H1 (cell line): Measurements from ENCODE around the gene ZNRF3.

Source experiments
- CBX8 ChIP-seq: fragments of 300-800, 300-1000 bp; sonication (generic); IDR thresholded peaks from 2 replicates; pipeline ENCODE4 v1.7.1; 2016; ENCODE audit warnings: low read depth, low read length, borderline replicate concordance
- EZH2 ChIP-seq: fragments of 200-600 bp; sonication (generic); IDR thresholded peaks from 2 replicates; pipeline ENCODE4 v1.7.1; 2012; ENCODE audit warnings: low read depth, mild to moderate bottlenecking, moderate library complexity, low read length, inconsistent platforms; ENCODE audit not compliant: severe bottlenecking
- GTF2F1 ChIP-seq: IDR thresholded peaks from 2 replicates; pipeline ENCODE4 v1.6.1; 2012; ENCODE audit warnings: low read depth, low read length, improper control_type of control experiment, borderline replicate concordance
- KDM1A ChIP-seq: fragments of 200-600, 300-600 bp; sonication (generic); IDR thresholded peaks from 2 replicates; pipeline ENCODE4 v1.7.1; 2016; ENCODE audit warnings: mild to moderate bottlenecking, low read length, borderline replicate concordance
- PHF8 ChIP-seq: fragments of 200-600 bp; sonication (generic); conservative IDR thresholded peaks from 2 replicates; pipeline ENCODE4 v1.7.1; 2012; ENCODE audit warnings: low read depth, mild to moderate bottlenecking, inconsistent platforms, low read length, moderate library complexity
- POLR2A ChIP-seq, 2 experiments: IDR thresholded peaks; 1 replicate in 1 of 2; 2 replicates in 1 of 2; pipeline ENCODE4 v1.6.1; 2011; ENCODE audit warnings: low read depth in 2 of 2, low read length in 2 of 2, mild to moderate bottlenecking in 2 of 2; ENCODE audit errors: control extremely low read depth in 1 of 2
- POLR2AphosphoS5 ChIP-seq: IDR thresholded peaks from 2 replicates; pipeline ENCODE4 v1.6.1; 2011; ENCODE audit warnings: low read depth, low read length
- RFX5 ChIP-seq: IDR thresholded peaks from 2 replicates; pipeline ENCODE4 v1.6.1; 2011; ENCODE audit warnings: low read depth, low read length, improper control_type of control experiment, borderline replicate concordance
- SP2 ChIP-seq: IDR thresholded peaks from 2 replicates; pipeline ENCODE4 v1.6.1; 2012; ENCODE audit warnings: mild to moderate bottlenecking, low read length, inconsistent platforms
- SUZ12 ChIP-seq: fragments of 200-600 bp; sonication (generic); IDR thresholded peaks from 2 replicates; pipeline ENCODE4 v1.6.1; 2012; ENCODE audit warnings: mild to moderate bottlenecking, inconsistent platforms, low read length, moderate library complexity, mixed read lengths
- USF2 ChIP-seq: IDR thresholded peaks from 2 replicates; pipeline ENCODE4 v1.6.1; 2011; ENCODE audit warnings: low read length, improper control_type of control experiment
- YY1 ChIP-seq: IDR thresholded peaks from 2 replicates; pipeline ENCODE4 v1.6.1; 2011; ENCODE audit warnings: low read depth, mild to moderate bottlenecking, low read length
- ZNF274 ChIP-seq: IDR thresholded peaks from 2 replicates; pipeline ENCODE4 v1.7.0; 2012; ENCODE audit warnings: low read length, borderline replicate concordance; ENCODE audit errors: extremely low read depth
- TF ChIP-seq, protein P1 (sequence below), 3 experiments: IDR thresholded peaks; 1 replicate in 2 of 3; 2 replicates in 1 of 3; pipeline versions ENCODE4 v1.5.1 to v1.6.1; 2011; ENCODE audit warnings: low read length in 3 of 3, mild to moderate bottlenecking in 3 of 3, inconsistent platforms in 2 of 3, low read depth in 1 of 3, moderate library complexity in 1 of 3; ENCODE audit not compliant: insufficient read depth in 1 of 3; ENCODE audit errors: control extremely low read depth in 1 of 3

GRCh38 chr22:28917747-28918549 lies 34.6 kb downstream of the ZNRF3 start:
- TF ChIP-seq RFX5 (no peak), SUZ12 (no peak), USF2 (no peak), YY1 (no peak), EZH2 (no peak), POLR2A (IDR thresholded peaks at IDR 0.05; ENCODE audit: control extremely low read depth in 1 of 2, low read depth in 2 of 2, low read length in 2 of 2) (no peak), GTF2F1 (no peak), PHF8 (no peak), SP2 (no peak), POLR2AphosphoS5 (no peak), KDM1A (no peak), CBX8 (no peak), ZNF274 (no peak)
- TF ChIP-seq, protein P1, sequence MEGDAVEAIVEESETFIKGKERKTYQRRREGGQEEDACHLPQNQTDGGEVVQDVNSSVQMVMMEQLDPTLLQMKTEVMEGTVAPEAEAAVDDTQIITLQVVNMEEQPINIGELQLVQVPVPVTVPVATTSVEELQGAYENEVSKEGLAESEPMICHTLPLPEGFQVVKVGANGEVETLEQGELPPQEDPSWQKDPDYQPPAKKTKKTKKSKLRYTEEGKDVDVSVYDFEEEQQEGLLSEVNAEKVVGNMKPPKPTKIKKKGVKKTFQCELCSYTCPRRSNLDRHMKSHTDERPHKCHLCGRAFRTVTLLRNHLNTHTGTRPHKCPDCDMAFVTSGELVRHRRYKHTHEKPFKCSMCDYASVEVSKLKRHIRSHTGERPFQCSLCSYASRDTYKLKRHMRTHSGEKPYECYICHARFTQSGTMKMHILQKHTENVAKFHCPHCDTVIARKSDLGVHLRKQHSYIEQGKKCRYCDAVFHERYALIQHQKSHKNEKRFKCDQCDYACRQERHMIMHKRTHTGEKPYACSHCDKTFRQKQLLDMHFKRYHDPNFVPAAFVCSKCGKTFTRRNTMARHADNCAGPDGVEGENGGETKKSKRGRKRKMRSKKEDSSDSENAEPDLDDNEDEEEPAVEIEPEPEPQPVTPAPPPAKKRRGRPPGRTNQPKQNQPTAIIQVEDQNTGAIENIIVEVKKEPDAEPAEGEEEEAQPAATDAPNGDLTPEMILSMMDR (IDR thresholded peaks at IDR 0.05; ENCODE audit: control extremely low read depth in 1 of 3, insufficient read depth in 1 of 3, low read depth in 1 of 3, low read length in 3 of 3) = peak in 1 of 3 experiments; percentile 3; a peak in 1 of 4 replicates
